HG03108 (cell line): ENCODE data around the gene KCNRG.
"Not testable (repeated sequence)": the region's sequence is repeated elsewhere in the genome, so short reads cannot be mapped to it uniquely, and the experiment has no call there.

ENCODE experiments used
- ATAC-seq: cut with Tn5 transposase; IDR thresholded peaks from one replicate; pipeline ENCODE4 v1.9.1; 2021; ENCODE audit warnings: moderate library complexity; ENCODE audit not compliant: unreplicated experiment

KCNRG gene, protein sequence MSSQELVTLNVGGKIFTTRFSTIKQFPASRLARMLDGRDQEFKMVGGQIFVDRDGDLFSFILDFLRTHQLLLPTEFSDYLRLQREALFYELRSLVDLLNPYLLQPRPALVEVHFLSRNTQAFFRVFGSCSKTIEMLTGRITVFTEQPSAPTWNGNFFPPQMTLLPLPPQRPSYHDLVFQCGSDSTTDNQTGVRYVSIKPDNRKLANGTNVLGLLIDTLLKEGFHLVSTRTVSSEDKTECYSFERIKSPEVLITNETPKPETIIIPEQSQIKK

GRCh38 chr13:50015258-50015657 is at the start of gene KCNRG:
Gene KCNRG (plus strand): TSS chr13:50015444. CDS start chr13:50015494, 50 bp downstream.
- ATAC-seq = no peak

DNA sequence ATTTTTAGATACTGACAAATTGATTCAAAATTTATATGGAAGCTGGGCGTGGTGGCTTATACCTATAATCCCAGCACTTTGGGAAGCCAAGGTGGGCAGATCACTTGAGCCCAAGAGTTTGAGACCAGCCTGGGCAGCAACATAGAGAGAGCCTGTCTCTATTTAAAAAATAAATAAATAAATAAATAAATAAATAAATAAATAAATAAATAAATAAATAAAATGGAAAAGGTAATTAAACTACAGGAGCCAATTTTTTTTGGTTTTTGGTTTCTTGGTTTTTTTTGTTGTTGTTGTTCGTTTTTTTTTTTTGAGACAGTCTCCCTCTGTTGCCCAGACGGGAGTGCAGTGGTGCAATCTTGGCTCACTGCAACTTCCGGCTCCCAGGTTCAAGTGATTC is 47.8 kb upstream of the KCNRG start:
- ATAC-seq = no peak

- ATAC-seq = no peak
These were observed 42.5 kb upstream of the KCNRG start for GRCh38 chr13:49972709-49973108.

- ATAC-seq = no peak
These were observed 39.4 kb upstream of the KCNRG start for GRCh38 chr13:49975826-49976225.

- no peak for ATAC-seq
These were observed 38.7 kb upstream of the KCNRG start for GRCh38 chr13:49976314-49977258.

GRCh38 chr13:49977992-49978391 is 37.3 kb upstream of the KCNRG start:
- no peak for ATAC-seq

- ATAC-seq = no peak
These were observed 35.0 kb upstream of the KCNRG start for GRCh38 chr13:49980266-49980665.

DNA sequence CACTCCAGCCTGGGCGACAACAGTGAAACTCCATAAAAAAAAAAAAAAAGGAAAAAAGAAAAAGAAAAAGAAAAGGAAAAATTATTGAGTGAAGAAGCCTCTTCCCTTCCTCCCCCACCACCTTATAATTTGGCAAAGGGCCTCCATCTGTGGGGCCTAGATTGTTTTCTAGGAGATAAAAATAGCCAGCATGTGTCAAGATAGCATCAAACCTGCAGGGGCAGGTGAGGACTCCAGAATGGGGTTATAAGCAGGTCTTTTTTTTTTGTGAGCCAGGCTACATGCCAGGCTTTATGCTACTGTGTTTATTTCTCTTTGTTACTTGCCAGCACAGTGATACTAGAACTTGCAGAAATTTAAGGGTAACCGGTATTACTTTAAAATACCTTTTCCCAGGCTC is 30.1 kb upstream of the KCNRG start:
- no peak for ATAC-seq

DNA sequence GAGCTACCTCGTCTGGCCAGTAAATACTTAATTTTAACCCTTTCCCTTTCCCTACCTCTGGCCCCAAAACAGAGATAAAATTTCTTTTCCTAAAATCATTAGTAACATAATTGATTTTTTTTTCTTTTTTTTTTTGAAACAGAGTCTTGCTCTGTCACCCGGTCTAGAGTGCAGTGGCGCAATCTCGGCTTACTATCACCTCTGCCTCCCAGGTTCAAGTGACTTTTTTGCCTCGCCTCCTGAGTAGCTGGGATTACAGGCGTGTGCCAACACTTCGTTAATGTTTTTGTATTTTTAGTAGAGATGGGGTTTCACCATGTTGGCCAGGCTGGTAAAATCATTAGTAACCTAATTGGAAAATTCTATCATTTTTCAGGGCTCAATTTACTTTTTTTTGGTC is 28.8 kb upstream of the KCNRG start:
- ATAC-seq = no peak

DNA sequence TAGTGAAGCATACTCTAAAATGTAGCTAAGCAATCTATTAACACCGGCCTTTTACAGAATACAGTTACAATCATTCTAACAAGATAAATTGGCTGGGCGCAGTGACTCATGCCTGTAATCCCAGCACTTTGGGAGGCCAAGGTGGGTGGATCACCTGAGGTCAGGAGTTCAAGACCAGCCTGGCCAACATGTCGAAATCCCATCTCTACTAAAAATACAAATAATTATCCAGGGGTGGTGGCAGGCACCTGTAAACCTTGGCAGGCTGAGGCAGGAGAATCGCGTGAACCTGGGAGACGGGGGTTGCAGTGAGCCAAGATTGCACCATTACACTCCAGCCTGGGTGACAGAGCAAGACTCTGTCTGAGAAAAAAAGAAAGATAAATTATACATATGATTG is 24.6 kb upstream of the KCNRG start:
- ATAC-seq = not testable (repeated sequence)

GRCh38 chr13:49993111-49993510 is 22.1 kb upstream of the KCNRG start:
- ATAC-seq = no peak

DNA sequence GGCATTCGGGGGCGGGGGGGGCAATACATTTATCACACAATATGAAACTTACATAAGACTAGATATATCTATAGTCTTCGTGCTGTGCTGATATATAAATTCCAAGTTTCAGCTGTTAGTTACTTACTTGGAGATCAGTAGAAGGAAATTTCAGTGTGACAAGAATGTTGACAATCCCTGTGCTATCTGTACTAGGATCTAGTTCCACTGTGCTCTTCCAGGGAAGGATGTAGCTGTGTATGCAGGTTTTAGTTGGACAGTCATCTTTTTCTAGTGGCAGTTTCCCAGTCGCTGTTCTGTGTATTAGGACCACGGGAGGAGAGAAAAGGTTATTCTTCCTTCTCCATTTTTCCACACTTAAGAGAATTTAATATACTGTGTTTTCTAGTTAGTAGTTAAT is 21.6 kb upstream of the KCNRG start:
- ATAC-seq = no peak

DNA sequence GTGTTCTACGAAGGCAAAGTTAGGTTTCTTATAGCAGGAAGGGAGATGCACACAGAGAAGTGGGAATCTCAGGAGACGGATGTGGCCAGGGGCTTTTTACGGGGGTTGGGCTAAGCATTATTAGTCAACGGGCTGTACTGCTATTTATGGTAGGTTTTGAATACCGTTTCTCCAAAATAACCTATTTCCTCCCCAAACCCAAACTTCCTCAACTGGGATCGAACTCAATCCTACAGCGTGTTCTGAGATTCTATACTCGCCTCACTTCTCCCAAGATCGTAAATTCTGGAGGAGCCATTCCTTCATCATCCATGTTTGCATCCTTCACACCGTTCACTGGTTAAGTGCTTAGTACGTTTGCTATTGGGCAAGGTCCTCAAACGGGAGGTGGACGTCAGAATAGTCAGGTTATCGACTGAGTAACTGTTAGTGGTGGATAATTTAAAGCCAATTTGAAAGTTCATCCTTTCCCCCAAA is 19.6 kb upstream of the KCNRG start:
- no peak for ATAC-seq

DNA sequence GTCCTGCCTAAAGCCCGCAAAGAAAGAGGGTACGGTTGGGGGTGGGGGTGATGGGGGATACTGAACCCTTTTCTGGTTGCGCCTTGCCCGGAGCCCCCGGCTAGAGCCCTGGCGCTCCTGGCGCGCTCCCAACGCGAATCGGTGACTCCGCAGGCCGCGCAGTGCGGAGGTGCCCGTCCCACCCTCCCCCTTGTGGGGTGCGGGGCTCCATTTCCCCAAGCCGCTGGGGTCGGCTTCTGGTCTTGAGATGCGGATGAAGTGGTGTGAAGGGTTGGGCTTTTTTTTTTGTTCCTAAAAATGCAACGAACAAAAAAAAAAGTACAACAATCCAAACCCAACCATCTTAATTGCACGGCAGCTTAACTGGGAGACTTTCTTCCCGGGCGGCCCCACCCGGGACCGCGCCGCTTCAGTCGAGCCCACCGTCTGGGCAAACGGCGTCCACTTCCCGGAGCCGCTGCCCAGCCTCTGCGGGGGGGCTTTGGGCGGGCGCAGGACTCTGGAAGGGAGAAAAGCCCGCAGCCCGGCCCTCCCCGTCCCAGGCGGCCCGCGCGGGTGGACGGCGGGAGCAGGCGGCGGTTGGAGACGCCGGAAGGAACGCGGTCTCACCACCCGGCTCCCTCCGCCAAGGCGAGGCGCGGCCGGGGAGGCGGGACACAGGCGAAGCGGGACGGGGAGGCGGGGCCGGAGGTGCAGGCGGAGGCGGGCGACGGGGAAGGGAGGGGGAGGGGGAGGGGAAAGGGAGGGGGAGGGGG is 18.9 kb upstream of the KCNRG start:
- ATAC-seq = peak; percentile 31

DNA sequence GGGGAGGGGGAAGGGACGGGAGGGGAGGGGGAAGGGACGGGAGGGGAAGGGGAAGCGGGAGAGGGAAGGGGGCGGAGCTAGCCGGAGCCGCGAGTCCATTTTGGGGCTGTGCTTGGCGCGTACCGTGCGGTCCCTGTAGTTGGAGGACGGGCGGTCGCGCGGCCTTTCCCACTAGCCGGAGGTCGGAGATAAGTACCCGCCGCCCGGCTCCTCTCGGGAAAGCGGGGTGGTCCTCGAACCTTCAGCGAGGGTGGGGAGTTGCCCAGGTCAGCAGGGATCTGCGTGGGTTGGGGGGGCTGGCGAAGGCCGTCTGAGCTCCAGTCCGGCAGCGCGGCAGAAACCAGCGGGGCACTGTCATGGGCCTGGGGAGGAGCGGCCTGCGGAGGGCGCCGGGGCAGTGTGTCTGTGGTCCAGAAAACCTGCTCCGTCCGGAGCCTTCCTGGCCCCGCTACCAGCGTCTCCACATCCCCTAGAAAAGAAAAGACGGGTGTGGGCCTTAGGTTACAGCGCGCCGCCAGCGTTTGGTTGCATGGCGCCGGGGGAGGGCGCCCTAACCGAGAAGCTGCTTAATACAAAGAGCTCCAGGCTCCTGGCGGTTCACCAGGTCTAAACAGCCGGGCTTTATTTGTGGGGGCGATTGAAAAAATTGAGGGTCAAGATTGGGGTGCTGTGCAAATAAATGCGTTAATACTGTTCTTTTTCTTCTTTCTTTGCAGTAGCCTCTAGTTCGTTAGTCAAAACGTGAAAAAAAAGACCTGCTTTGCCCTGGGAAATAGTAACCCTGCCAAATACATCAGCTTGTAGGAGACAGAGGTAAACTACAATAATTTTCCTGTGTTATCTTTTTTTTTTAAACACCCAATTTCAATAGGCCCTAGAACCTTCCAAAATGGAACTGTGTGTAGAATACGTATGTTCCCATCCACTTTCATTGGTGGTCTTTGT is 18.0 kb upstream of the KCNRG start, which contains the start of gene TRIM13:
TSS of gene TRIM13 (plus strand) at position 92 of the 945 bp plus-strand sequence. CDS start 14,899 bp downstream, outside the sequence.
- peak; percentile 70 for ATAC-seq

DNA sequence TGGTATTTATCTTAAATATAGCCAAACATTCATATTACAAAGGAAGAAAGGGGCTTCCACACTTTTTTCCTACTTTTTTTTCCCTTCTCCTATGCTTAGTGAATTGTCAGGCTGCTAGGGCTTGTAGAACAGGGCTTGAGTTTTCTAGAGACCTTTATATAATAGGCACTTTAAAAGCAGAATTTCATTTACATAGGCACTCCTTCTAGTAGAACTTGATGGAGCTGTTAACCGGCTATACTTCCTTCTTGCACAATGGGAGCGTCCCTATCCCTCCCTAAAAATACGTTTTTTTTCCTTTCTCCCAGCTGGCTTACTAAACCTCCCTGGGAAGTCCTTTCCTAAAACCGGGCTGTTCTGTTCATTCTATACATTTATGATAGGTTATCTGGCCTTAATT is 17.3 kb upstream of the KCNRG start:
- no peak for ATAC-seq

- no peak for ATAC-seq
These were observed 16.3 kb upstream of the KCNRG start for GRCh38 chr13:49998714-49999624.

DNA sequence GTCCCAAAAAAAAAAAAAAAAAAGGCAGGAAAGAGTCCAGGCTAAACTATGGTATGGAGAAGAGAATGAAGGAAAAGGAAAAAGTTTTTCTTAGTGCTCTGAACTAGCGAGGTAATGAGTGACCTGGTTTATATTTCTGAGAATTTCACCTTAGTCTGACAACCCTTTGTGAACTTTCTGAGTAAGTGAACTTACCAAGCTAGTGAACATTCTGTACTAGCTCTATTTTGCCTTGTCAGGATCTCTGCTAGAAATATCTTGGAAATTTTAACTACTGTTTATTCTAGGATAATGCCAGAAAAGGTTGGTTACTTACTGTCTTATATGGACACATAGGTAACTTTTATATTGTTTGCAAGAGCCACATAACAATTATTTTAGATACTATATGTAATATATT is 14.0 kb upstream of the KCNRG start:
- no peak for ATAC-seq
